ENCODE data around the gene RYR2. TPM values are rescaled to one million over a fixed set of nuclear protein-coding genes. Genes with fewer than 3 reads are reported as not detected.

The RYR2 gene
- total and polyA plus RNA-seq, 9 of the 15 experiments (the other 6 are each of a cell fraction or from before 2014, with no cell fraction given), result 0.03 to 0.42 (median 0.14) TPM

DNA sequence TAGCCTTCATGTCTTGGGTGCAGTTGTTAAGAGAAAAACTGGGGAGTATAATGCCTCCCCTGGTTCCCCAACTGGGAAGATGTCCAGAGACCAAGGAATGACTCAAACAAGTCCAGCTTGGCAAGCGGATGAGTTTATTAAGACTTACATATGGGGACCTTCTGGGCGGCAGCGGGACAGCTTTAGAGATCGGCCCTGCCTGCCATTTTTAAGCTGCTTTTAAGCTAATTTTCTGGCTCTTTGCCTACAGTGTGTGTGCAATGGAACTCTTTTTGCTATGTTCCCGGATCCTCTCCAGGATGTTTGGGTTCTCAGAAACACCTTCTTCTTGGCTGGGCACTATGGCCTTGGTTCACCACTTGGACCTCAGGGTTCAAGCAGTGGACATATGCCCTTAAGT, 99.5 kb downstream of the RYR2 start:
- Histone ChIP-seq H2AFZ (ENCODE audit: low read depth, low read length) (no peak overlapping the region), H3K4me3 (no peak overlapping the region), H3K4me1 (replicated peaks in 1 of 2; ENCODE audit: control insufficient read depth in 2 of 2, insufficient read depth in 2 of 2, low read length in 2 of 2) (no peaks in the 10 kb centered on the region), H3K79me2 (ENCODE audit: control insufficient read depth, insufficient read depth, low read length) (no peaks in the 10 kb centered on the region), H3K36me3 (ENCODE audit: control insufficient read depth, insufficient read depth, low read length) (no peaks in the 10 kb centered on the region), H3K4me2 (ENCODE audit: insufficient read depth, low read length) (no peak overlapping the region), H4K20me1 (replicated peaks; ENCODE audit: control insufficient read depth, insufficient read depth, low read length) (no peaks in the 10 kb centered on the region), H3K27ac (ENCODE audit: extremely low read depth, low read depth, low read length) (no peak overlapping the region), H3K27me3 (ENCODE audit: control insufficient read depth in 2 of 2, insufficient read depth in 2 of 2, low read length in 2 of 2) (no peaks in the 10 kb centered on the region; a peak in 1 of 5 replicates), H3K9me1 (ENCODE audit: control insufficient read depth, insufficient read depth, low read length) (no peaks in the 10 kb centered on the region), H3K9me3 (replicated peaks; ENCODE audit: control insufficient read depth, insufficient read depth, low read depth, low read length) (no peaks in the 10 kb centered on the region), H3K9ac (ENCODE audit: insufficient read depth in 1 of 2, low read depth in 2 of 2, low read length in 2 of 2) (no peak overlapping the region)
- in situ Hi-C loops (cut with MboI), result no loop called here
- DNase-seq (ENCODE audit: extremely low read depth in 1 of 4, low spot score in 3 of 4) (no peak), ATAC-seq (no peak), FAIRE-seq (no peak)
- TF ChIP-seq STAT5A (IDR thresholded peaks at IDR 0.05; ENCODE audit: borderline replicate concordance, low read length) (no peak), JUNB (CRISPR knock-in tag; conservative IDR thresholded peaks at IDR 0.05) (no peak), FOSL1 (tag; conservative IDR thresholded peaks at IDR 0.05) (no peak), SMARCE1 (IDR thresholded peaks at IDR 0.05) (no peak), ZNF133 (CRISPR knock-in tag; IDR thresholded peaks at IDR 0.05) (no peak), THRAP3 (IDR thresholded peaks at IDR 0.05; ENCODE audit: borderline replicate concordance) (no peak), OTX1 (CRISPR knock-in tag; IDR thresholded peaks at IDR 0.05) (no peak), ESRRA (IDR thresholded peaks at IDR 0.05; ENCODE audit: borderline replicate concordance, low read depth) (no peak), ZNF696 (CRISPR knock-in tag; conservative IDR thresholded peaks at IDR 0.05) (no peak), ZNF589 (CRISPR knock-in tag; IDR thresholded peaks at IDR 0.05; ENCODE audit: low read depth) (no peak), KDM4B (IDR thresholded peaks at IDR 0.05; ENCODE audit: borderline replicate concordance in 2 of 2, low read depth in 1 of 2) (no peak), HDAC3 (IDR thresholded peaks at IDR 0.05; ENCODE audit: borderline replicate concordance, partially characterized antibody) (no peak), NCOA4 (IDR thresholded peaks at IDR 0.05; ENCODE audit: partially characterized antibody) (no peak)
- TF ChIP-seq, protein P1, sequence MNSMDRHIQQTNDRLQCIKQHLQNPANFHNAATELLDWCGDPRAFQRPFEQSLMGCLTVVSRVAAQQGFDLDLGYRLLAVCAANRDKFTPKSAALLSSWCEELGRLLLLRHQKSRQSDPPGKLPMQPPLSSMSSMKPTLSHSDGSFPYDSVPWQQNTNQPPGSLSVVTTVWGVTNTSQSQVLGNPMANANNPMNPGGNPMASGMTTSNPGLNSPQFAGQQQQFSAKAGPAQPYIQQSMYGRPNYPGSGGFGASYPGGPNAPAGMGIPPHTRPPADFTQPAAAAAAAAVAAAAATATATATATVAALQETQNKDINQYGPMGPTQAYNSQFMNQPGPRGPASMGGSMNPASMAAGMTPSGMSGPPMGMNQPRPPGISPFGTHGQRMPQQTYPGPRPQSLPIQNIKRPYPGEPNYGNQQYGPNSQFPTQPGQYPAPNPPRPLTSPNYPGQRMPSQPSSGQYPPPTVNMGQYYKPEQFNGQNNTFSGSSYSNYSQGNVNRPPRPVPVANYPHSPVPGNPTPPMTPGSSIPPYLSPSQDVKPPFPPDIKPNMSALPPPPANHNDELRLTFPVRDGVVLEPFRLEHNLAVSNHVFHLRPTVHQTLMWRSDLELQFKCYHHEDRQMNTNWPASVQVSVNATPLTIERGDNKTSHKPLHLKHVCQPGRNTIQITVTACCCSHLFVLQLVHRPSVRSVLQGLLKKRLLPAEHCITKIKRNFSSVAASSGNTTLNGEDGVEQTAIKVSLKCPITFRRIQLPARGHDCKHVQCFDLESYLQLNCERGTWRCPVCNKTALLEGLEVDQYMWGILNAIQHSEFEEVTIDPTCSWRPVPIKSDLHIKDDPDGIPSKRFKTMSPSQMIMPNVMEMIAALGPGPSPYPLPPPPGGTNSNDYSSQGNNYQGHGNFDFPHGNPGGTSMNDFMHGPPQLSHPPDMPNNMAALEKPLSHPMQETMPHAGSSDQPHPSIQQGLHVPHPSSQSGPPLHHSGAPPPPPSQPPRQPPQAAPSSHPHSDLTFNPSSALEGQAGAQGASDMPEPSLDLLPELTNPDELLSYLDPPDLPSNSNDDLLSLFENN (IDR thresholded peaks at IDR 0.05; ENCODE audit: low read depth in 2 of 2, low read length in 2 of 2), result no peak
- TF ChIP-seq, protein P2, sequence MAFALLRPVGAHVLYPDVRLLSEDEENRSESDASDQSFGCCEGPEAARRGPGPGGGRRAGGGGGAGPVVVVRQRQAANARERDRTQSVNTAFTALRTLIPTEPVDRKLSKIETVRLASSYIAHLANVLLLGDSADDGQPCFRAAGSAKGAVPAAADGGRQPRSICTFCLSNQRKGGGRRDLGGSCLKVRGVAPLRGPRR (CRISPR knock-in tag; IDR thresholded peaks at IDR 0.05), result no peak
- TF ChIP-seq, protein P3, sequence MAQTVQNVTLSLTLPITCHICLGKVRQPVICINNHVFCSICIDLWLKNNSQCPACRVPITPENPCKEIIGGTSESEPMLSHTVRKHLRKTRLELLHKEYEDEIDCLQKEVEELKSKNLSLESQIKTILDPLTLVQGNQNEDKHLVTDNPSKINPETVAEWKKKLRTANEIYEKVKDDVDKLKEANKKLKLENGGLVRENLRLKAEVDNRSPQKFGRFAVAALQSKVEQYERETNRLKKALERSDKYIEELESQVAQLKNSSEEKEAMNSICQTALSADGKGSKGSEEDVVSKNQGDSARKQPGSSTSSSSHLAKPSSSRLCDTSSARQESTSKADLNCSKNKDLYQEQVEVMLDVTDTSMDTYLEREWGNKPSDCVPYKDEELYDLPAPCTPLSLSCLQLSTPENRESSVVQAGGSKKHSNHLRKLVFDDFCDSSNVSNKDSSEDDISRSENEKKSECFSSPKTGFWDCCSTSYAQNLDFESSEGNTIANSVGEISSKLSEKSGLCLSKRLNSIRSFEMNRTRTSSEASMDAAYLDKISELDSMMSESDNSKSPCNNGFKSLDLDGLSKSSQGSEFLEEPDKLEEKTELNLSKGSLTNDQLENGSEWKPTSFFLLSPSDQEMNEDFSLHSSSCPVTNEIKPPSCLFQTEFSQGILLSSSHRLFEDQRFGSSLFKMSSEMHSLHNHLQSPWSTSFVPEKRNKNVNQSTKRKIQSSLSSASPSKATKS (CRISPR knock-in tag; IDR thresholded peaks at IDR 0.05), result no peak
- WGBS (ENCODE audit: insufficient coverage, low coverage, missing lambda C conversion rate), result 0% methylated on average over 5 of the region's 5 CpGs
- BruUV-seq (replicated peaks), result no TSS peak
- intact Hi-C loops (cut with micrococcal nuclease), result no loop called here
- CTCF ChIA-PET (ENCODE audit: low intra/inter-chr PET ratio), result no interaction called here
- POLR2A ChIA-PET, result interaction anchor here (0.6 kb wide), 1 partner anchor 791 kb away, joined by 3 read pairs; no protein-coding TSS in a partner anchor
